ENCODE results near the gene LUC7L. TPM values are rescaled to one million over a fixed set of nuclear protein-coding genes. Genes with fewer than 3 reads are reported as not detected.

Gene LUC7L
- total and polyA plus RNA-seq, 2 of the 8 experiments (the other 6 are each of a cell fraction or from before 2014, with no cell fraction given) = 49.7 to 129 TPM

DNA sequence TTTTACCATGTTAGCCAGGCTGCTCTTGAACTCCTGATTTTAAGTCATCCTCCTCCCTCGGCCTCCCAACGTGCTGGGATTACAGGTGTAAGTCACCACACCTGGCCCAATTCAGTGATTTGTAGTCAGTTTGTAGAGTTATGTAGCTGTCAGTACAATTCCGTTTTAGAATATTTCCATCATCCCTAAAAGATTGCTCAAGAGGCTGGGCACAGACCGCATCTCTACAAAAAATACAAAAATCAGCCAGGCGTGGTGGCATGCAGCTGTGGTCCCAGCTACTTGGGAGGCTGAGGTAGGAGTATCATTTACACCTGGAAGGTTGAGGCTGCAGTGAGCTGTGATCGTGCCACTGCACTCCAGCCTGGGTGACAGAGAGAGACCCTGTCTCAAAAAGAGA is 25.9 kb upstream of the LUC7L start:
- no peak for FAIRE-seq
- no peak for TF ChIP-seq ATF3 (IDR thresholded peaks at IDR 0.05; ENCODE audit: insufficient read depth, low read depth, low read length)
- no peak for TF ChIP-seq SIN3A (conservative IDR thresholded peaks at IDR 0.05 in 1 of 2, IDR thresholded peaks at IDR 0.05 in 1 of 2; ENCODE audit: low read depth in 1 of 2, low read length in 2 of 2)
- TF ChIP-seq YY1 (IDR thresholded peaks at IDR 0.05; ENCODE audit: low read depth, low read length) = no peak
- no peak for TF ChIP-seq SAP30 (IDR thresholded peaks at IDR 0.05; ENCODE audit: insufficient read depth, insufficient replicate concordance, low read length)
- no peak for TF ChIP-seq SUZ12 (IDR thresholded peaks at IDR 0.05; ENCODE audit: low read length)
- TF ChIP-seq PHF8 (conservative IDR thresholded peaks at IDR 0.05; ENCODE audit: low read depth, low read length) = no peak
- TF ChIP-seq POLR2A (IDR thresholded peaks at IDR 0.05; ENCODE audit: control extremely low read depth in 1 of 2, low read depth in 2 of 2, low read length in 2 of 2) = no peak
- no peak for TF ChIP-seq SIX5 (IDR thresholded peaks at IDR 0.05; ENCODE audit: low read depth, low read length)
- no peak for TF ChIP-seq RXRA (IDR thresholded peaks at IDR 0.05; ENCODE audit: insufficient read depth, low read depth, low read length)
- no peak for TF ChIP-seq TBP (IDR thresholded peaks at IDR 0.05; ENCODE audit: low read depth, low read length)
- TF ChIP-seq CTBP2 (IDR thresholded peaks at IDR 0.05; ENCODE audit: borderline replicate concordance, insufficient read depth, insufficient read length, low read length) = no peak
- no peak for TF ChIP-seq HDAC6 (IDR thresholded peaks at IDR 0.05; ENCODE audit: low read depth, low read length)
- no peak for TF ChIP-seq CHD2 (IDR thresholded peaks at IDR 0.05; ENCODE audit: low read length)
- no peak for TF ChIP-seq FOSL1 (IDR thresholded peaks at IDR 0.05; ENCODE audit: insufficient read depth, low read depth, low read length)

More for the DNA sequence above, 25.9 kb upstream of the LUC7L start:
- peaks cover under 1 to 3% of the 10 kb centered on the region in 2 experiments for H4K20me1 ChIP-seq (replicated peaks in 1 of 2; ENCODE audit: control insufficient read depth in 1 of 2, insufficient read depth in 2 of 2, low read length in 2 of 2)
- no peaks in the 10 kb centered on the region for H3K4me1 ChIP-seq (replicated peaks in 1 of 4; ENCODE audit: control insufficient read depth in 3 of 4, insufficient read depth in 4 of 4, low read length in 3 of 4)
- H3K27me3 ChIP-seq (replicated peaks in 1 of 4; ENCODE audit: control insufficient read depth in 3 of 4, extremely low read depth in 1 of 4, insufficient read depth in 3 of 4, low read length in 3 of 4) = no peaks in the 10 kb centered on the region
- no peak overlapping the region for H2BK15ac ChIP-seq (ENCODE audit: low read length)
- H2BK12ac ChIP-seq (ENCODE audit: low read depth, low read length) = no peak overlapping the region
- no peaks in the 10 kb centered on the region; the same call in none of the 2 replicates for H3K79me1 ChIP-seq (ENCODE audit: low read depth, low read length)
- H3K9me3 ChIP-seq (ENCODE audit: insufficient read depth in 2 of 2, low read depth in 1 of 2, low read length in 1 of 2) = no peaks in the 10 kb centered on the region
- H2BK5ac ChIP-seq (ENCODE audit: low read depth, low read length) = no peak overlapping the region
- no peak overlapping the region for H2BK20ac ChIP-seq (ENCODE audit: low read length)
- H2BK120ac ChIP-seq (replicated peaks; ENCODE audit: low read depth, low read length) = no peak overlapping the region
- no peak overlapping the region for H3K4ac ChIP-seq (replicated peaks; ENCODE audit: insufficient read length, low read depth, low read length)
- H3K14ac ChIP-seq (ENCODE audit: insufficient read length) = no peak overlapping the region
- H3K56ac ChIP-seq (replicated peaks; ENCODE audit: insufficient read length, low read depth, low read length) = no peak overlapping the region
- no peaks in the 10 kb centered on the region for H3K79me2 ChIP-seq (ENCODE audit: control insufficient read depth in 1 of 2, insufficient read depth in 2 of 2, low read length in 2 of 2)
- H3K4me3 ChIP-seq (ENCODE audit: extremely low read depth in 1 of 4, insufficient read depth in 2 of 4, low read depth in 3 of 4, low read length in 4 of 4) = no peak overlapping the region
- H4K91ac ChIP-seq (replicated peaks; ENCODE audit: insufficient read length, low read length) = no peak overlapping the region
- H3K36me3 ChIP-seq (ENCODE audit: control insufficient read depth in 2 of 4, insufficient read depth in 4 of 4, low read length in 3 of 4) = peaks cover 2 to 19% (median 3%) of the 10 kb centered on the region in 4 experiments; a peak in 5 of 8 replicates
- H3K4me2 ChIP-seq (ENCODE audit: insufficient read depth in 1 of 2, low read depth in 2 of 2, low read length in 2 of 2) = no peak overlapping the region
- H2AK5ac ChIP-seq (ENCODE audit: low read depth, low read length) = no peak overlapping the region
- no peak overlapping the region for H4K5ac ChIP-seq (ENCODE audit: insufficient read length, low read depth, low read length)
- ChIA-PET CTCF (ENCODE audit: partially characterized antibody) (interaction anchor here (0.9 to 1.4 kb wide), 5 partner anchors 11 to 232 kb away, joined by 3 to 4 read pairs (median 3); no protein-coding TSS in a partner anchor), POLR2A (ENCODE audit: partially characterized antibody) (interaction anchor here (0.6 to 2.3 kb wide), 3 partner anchors 15 to 81 kb away, joined by 3 to 6 read pairs (median 5); partner anchors contain the start of gene LUC7L)
- no peak overlapping the region for H3K9ac ChIP-seq (replicated peaks in 1 of 4; ENCODE audit: extremely low read depth in 1 of 4, low read depth in 3 of 4, low read length in 3 of 4)
- H2AFZ ChIP-seq (ENCODE audit: low read length) = no peak overlapping the region
- H4K8ac ChIP-seq (ENCODE audit: extremely low read depth, insufficient read depth, low read length) = no peak overlapping the region
- no peak overlapping the region for H3K18ac ChIP-seq (ENCODE audit: extremely low read depth, low read length)
- no peak overlapping the region for H3K23ac ChIP-seq (ENCODE audit: insufficient read length)
- H3K23me2 ChIP-seq (ENCODE audit: low read depth, low read length) = no peaks in the 10 kb centered on the region
- WGBS, 2 experiments (ENCODE audit: extremely low coverage in 1 of 2, insufficient coverage in 1 of 2, insufficient read length in 1 of 2, insufficient replicate concordance in 2 of 2, low coverage in 1 of 2, low lambda C conversion rate in 2 of 2, missing lambda C conversion rate in 1 of 2) = 87% methylated on average over 6 of the region's 6 CpGs; no CpG with 5 or more reads in 1 of the 2 experiments
- H3K27ac ChIP-seq (ENCODE audit: low read depth, low read length) = no peak overlapping the region
- no peak for DNase-seq (ENCODE audit: low read depth in 1 of 2, low spot score in 2 of 2)
